Gastrocnemius medialis (tissue), 4 donors: ENCODE data around the gene PSMB3.

Source experiments
- POLR2A ChIP-seq, 2 donors: fragments of 450-650 bp; IDR thresholded peaks; one replicate each; pipeline ENCODE4 v1.6.1; 2017; ENCODE audit warnings: antibody characterized with exemption in 2 of 2, mild to moderate bottlenecking in 2 of 2, moderate library complexity in 2 of 2
- TF ChIP-seq, protein P1 (sequence below), 5 experiments: fragments of 450-650 bp in 3 of 5; fragments of 200-600 bp in 2 of 5; sonication (generic) in 2 of 5; IDR thresholded peaks in 4 of 5; conservative IDR thresholded peaks in 1 of 5; 1 replicate in 4 of 5; 2 replicates in 1 of 5; pipeline ENCODE4 v1.5.1; 2016 to 2019; ENCODE audit warnings: antibody characterized with exemption in 5 of 5, mild to moderate bottlenecking in 3 of 5, moderate library complexity in 3 of 5

DNA sequence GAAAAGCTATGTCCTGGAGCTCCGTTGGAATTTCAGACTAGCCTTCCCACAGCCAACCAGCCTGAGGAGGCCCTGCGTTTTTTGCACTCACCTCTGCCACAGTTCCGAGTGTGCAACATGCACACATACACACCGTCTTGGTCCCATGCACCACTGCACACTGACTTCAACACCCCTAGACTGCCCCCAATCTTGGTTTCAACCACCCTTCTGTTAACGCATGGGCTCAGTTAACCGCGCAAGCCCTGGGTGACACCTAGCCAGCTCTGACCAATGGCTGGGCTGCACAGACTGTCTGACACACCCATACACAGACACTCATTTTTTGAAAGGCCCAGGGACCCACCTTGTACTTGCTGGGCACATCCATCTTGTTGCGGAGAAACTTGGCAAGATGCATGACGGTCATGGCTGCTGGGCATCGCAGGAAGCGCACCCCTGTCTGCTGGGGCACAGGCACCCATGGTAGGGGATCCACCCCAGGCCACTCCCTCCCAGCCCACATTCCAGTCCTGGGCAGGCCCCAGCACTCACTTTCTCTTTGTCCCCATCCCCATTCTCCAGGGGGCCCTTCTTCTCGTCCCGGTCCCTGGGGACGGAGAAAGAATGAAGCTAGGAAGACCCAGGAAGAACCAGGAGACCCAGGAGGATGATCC, 14.4 kb upstream of the PSMB3 start:
- TF ChIP-seq, protein P1, sequence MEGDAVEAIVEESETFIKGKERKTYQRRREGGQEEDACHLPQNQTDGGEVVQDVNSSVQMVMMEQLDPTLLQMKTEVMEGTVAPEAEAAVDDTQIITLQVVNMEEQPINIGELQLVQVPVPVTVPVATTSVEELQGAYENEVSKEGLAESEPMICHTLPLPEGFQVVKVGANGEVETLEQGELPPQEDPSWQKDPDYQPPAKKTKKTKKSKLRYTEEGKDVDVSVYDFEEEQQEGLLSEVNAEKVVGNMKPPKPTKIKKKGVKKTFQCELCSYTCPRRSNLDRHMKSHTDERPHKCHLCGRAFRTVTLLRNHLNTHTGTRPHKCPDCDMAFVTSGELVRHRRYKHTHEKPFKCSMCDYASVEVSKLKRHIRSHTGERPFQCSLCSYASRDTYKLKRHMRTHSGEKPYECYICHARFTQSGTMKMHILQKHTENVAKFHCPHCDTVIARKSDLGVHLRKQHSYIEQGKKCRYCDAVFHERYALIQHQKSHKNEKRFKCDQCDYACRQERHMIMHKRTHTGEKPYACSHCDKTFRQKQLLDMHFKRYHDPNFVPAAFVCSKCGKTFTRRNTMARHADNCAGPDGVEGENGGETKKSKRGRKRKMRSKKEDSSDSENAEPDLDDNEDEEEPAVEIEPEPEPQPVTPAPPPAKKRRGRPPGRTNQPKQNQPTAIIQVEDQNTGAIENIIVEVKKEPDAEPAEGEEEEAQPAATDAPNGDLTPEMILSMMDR (IDR thresholded peaks at IDR 0.05 in 4 of 5, conservative IDR thresholded peaks at IDR 0.05 in 1 of 5): no peak
- TF ChIP-seq POLR2A (IDR thresholded peaks at IDR 0.05): no peak
